HG02938 (cell line): Measurements from ENCODE around the gene CHST15.

Source experiments
- ATAC-seq: cut with Tn5 transposase; IDR thresholded peaks from one replicate; pipeline ENCODE4 v1.9.1; 2021; ENCODE audit warnings: mild to moderate bottlenecking, moderate library complexity; ENCODE audit not compliant: unreplicated experiment

The CHST15 gene

GRCh38 chr10:123974406-123974805, 119.0 kb downstream of the CHST15 start:
- ATAC-seq, result no peak

DNA sequence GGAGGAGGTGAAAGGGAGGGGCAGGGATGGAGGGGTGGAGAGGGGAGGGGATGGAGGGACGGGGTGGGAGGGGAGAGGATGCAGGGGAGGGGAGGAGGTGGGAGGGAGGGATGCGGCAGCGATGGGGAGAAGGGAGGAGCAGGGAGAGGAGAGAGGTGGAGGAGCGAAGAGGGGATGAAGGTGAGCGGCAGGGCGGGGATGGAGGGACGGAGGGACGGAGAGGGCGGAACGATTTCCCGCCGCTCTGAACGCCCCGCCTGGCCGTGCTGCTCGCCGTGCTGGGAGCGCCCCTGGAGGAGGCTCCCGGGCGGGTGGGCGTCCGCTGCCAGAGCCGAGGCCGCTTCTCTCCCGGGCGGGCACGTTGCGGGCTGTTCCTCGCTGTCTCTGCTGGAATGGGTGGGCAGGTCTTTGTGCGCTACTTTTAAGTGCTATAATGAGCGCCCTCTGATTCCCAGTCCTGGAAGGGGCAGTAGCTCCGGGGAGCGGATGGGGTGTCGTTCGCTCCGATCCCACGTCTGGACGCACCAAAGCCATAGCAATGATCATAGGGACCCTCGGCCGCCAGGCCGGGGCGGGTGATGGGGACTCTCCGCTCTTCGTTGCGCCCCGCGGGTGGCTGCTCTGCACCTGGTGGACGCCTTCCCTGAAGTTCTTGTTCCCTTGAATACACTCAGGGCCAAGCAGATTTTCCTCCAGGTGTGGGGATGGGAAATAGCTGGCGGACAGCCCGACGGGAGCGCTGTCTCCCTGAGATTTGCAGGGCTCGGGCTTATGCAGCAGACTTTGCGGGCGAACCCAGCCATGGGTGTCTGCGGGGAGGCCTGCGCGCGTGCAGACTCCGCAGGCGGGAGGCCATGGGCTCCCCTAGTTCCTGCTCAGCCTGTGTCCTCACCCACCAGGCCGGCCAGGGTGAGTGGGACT, 120.7 kb downstream of the CHST15 start:
- no peak for ATAC-seq

DNA sequence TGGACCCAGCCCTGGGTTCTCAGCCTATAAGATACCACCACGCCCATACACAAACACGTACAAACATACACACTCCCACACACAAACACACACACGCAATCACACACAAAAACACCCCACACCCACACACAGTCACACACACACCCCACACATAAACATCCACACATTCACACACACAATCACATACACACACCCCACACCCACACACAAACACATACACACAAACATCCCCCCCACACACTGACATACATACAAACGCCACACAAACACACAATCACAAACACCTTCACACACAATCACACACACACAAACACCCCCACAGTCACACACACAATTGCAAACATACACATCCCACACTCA, 122.5 kb downstream of the CHST15 start:
- ATAC-seq, result no peak

GRCh38 chr10:123970207-123970926, 123.0 kb downstream of the CHST15 start:
- no peak for ATAC-seq

- ATAC-seq, result no peak
These were observed 125.7 kb downstream of the CHST15 start for GRCh38 chr10:123967626-123968243.

DNA sequence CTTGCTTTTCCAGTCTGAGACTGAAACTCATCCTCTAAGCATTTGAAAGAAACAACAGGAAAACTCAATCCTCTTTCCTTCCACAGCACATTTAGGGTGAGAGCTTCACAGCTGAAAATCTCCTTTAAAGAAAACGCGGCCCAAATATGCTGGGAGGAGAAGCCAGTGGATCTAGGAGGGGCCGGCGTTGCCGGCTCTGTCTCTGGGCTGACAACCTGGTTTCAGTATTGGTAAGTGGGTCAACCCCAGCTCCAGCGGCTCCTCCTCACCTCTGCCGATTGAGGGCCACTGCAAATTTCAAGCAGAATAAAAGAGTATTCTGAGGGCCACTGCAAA, 126.5 kb downstream of the CHST15 start:
- no peak for ATAC-seq

GRCh38 chr10:123965973-123966895, 127.2 kb downstream of the CHST15 start:
- no peak for ATAC-seq

DNA sequence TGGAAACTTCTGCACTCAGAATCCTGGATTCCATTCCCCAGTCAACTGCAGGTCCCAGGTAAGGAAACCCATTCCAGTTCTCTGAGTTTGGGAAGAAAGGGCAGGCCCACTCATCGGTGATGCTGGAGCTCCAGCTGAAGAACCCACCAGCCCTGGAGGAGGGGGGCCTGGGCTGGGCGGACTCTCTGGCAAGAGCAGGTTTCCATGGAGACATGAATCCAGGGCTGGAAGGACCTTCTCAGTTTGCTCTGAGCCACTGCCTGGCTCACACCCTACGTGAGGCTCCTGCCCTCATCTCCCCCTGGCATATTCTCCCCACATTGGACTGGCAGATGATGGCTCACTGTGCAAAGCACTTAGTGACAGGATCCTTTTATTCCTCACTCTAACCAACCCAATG, 128.4 kb downstream of the CHST15 start:
- ATAC-seq, result no peak

- ATAC-seq, result no peak
These were observed 130.5 kb downstream of the CHST15 start for GRCh38 chr10:123962756-123963530.

DNA sequence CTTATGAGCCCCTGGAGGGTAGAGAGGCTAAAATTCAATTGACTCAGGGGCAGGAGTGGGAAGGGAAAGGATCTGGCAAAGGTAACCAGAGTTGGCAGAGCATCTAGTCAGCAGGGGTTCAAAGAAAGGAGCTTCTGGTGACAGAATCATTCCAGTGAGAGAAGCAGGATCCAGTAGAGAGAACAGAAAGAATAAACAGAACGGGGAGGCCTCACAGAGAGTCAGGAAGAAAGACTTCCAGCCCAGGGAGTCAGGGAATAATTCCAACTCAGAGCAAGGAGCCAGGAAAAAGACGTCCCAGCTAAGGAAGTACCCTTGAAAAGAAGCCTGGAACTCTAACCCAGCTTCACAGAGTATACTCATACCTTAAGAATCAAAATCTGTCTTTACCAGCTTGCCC, 135.2 kb downstream of the CHST15 start:
- no peak for ATAC-seq
